Duodenal mucosa (tissue), 2 donors: Measurements from ENCODE around the gene TNFRSF25.

ENCODE experiments used
- H3K27ac ChIP-seq: one replicate; pipeline ENCODE4 v1.7.0; 2013; ENCODE audit warnings: low read depth, low read length
- H3K27me3 ChIP-seq, 2 donors: one replicate each; pipeline ENCODE4 v1.7.0; 2013; ENCODE audit warnings: low read length in 2 of 2, control low read depth in 1 of 2; ENCODE audit not compliant: insufficient read depth in 2 of 2, control insufficient read depth in 1 of 2
- H3K36me3 ChIP-seq, 2 donors: one replicate each; pipeline ENCODE4 v1.7.0; 2013; ENCODE audit warnings: low read length in 2 of 2, control low read depth in 1 of 2; ENCODE audit not compliant: insufficient read depth in 2 of 2, control insufficient read depth in 1 of 2
- H3K4me1 ChIP-seq, 2 donors: one replicate each; pipeline ENCODE4 v1.7.0; 2013; ENCODE audit warnings: low read length in 2 of 2, control low read depth in 1 of 2; ENCODE audit not compliant: insufficient read depth in 2 of 2, control insufficient read depth in 1 of 2
- H3K4me3 ChIP-seq, 2 donors: one replicate each; pipeline ENCODE4 v1.7.0; 2013; ENCODE audit warnings: low read length in 2 of 2, low read depth in 1 of 2
- H3K9ac ChIP-seq, 2 donors: one replicate each; pipeline ENCODE4 v1.7.0; 2013; ENCODE audit warnings: low read length in 2 of 2, low read depth in 1 of 2
- H3K9me3 ChIP-seq, 2 donors: one replicate each; pipeline ENCODE4 v1.7.0; 2013; ENCODE audit warnings: low read length in 2 of 2, control low read depth in 1 of 2; ENCODE audit not compliant: control insufficient read depth in 1 of 2

The TNFRSF25 gene

DNA sequence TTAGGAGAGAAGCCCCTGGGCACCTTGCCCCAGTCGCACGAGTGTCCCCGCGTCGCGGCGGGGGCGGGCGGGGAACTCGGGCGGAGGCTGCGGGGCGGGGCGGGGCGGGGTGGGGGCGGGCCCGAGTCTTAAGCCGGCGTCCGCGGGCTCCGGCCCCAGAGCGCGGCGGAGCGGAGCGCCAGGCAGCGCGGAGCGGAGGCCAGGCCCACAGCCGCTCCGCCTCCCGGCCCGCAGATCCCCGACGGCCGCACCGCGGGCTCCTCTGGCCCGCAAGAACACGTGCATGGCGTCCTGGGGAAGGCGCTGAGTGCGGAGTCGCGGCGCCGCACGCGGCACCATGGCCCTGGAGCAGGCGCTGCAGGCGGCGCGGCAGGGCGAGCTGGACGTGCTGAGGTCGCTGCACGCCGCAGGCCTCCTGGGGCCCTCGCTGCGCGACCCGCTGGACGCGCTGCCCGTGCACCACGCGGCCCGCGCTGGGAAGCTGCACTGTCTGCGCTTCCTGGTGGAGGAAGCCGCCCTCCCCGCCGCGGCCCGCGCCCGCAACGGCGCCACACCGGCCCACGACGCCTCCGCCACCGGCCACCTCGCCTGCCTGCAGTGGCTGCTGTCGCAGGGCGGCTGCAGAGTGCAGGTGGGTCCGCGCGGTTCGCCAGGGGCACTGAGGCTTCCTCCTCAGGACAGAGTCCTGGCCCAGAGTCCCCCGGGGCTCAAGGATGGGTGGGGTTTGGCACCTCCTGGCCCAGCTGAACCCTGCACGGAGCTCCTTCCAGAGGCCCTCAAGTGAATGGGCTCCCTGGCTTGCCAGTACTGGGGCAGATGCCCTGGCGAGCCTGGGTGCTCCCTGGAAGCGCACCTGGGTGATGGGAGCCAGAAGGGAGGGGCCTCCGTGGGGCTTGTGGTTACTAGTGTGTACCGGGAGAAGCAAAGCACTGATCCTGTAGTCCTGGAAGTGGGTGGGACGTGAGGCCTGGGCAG lies 41.1 kb downstream of the TNFRSF25 start, which contains the start of gene ESPN:
TSS of gene ESPN (plus strand) at position 158 of the 975 bp plus-strand sequence. CDS start at position 338, 180 bp downstream.
- H3K9me3 ChIP-seq = no peaks in the 10 kb centered on the region
- H3K27me3 ChIP-seq = peaks cover 52 to 58% of the 10 kb centered on the region in 2 donors
- H3K4me3 ChIP-seq = peak within 1 kb of the TSS in 1 of 2 donors; percentile 28
- no peak within 1 kb of the TSS for H3K9ac ChIP-seq
- H3K4me1 ChIP-seq = peaks cover 18 to 45% of the 10 kb centered on the region in 2 donors
- H3K27ac ChIP-seq = no peak within 1 kb of the TSS
- H3K36me3 ChIP-seq = no peaks in the 10 kb centered on the region

DNA sequence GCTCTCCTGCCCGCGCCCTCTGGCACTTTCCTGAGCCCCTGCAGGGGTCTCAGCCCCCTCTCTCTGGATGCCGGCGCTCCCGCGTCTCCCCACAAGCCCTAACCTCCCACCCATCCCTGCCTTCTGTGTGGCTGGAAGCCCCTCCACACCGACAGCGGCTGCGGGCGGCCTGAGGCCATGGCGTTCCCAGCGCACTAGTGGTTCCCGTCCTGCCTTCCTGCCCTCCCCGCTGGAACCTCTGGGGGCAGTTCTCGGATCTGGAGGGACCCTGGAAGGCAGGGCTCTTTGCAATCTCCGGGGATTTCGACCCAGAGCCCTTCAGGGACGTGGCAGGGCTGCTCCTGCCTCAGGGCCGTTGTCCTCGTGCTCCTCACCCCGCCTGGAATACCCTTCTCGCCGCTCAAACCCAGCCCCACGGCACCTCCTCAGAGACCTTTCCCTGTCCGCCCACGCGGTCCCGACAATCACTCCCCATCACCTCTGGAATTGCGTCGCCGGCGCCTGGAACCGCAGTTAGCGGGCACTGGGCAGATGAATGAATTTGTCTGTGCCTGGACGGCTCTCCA lies 41.9 kb downstream of the TNFRSF25 start:
- Histone ChIP-seq H3K27me3 (peaks cover 53 to 59% of the 10 kb centered on the region in 2 donors), H3K36me3 (no peaks in the 10 kb centered on the region), H3K27ac (no peak overlapping the region), H3K4me3 (peak overlapping the region in 1 of 2 donors; percentile 28), H3K9me3 (no peaks in the 10 kb centered on the region), H3K9ac (no peak overlapping the region), H3K4me1 (peaks cover 18 to 48% of the 10 kb centered on the region in 2 donors)

DNA sequence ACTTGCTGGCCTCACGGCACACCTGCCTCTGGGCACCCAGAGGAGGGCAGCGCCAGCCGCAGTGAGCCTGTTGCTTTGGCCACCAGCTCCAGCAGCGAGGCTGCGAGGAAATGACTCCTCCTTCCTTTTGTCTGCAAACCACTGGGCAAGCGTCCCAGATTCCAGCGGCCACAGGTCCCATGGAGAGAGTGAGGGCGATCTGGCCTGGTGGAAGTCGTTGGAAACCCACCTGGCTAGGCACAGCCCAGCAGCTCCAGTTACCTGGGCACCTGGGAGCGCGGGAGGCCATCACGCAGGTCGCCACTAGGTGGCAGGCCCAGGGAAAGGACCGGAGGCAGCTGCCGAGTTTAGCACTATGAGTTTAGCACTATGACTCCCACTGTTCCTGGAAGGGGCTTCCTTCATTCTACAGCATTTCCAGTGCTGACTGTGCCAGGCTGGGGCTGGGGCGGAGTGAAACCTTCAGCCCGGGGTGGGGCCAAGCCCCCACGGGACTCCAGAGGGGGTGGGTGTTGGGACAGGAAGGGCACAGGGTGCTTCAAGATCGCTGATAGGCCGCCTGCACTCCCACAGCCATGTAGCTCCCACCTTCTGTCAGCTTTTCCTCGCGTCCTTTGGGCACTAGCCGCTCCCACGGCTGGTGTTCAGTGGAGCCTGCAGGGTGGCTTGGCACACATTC lies 42.5 kb downstream of the TNFRSF25 start:
- H3K27me3 ChIP-seq = peaks cover 60 to 65% of the 10 kb centered on the region in 2 donors
- H3K4me3 ChIP-seq = peak overlapping the region in 1 of 2 donors; percentile 28
- H3K27ac ChIP-seq = no peak overlapping the region
- H3K36me3 ChIP-seq = no peaks in the 10 kb centered on the region
- H3K9me3 ChIP-seq = no peaks in the 10 kb centered on the region
- no peak overlapping the region for H3K9ac ChIP-seq
- H3K4me1 ChIP-seq = peaks cover 21 to 50% of the 10 kb centered on the region in 2 donors

DNA sequence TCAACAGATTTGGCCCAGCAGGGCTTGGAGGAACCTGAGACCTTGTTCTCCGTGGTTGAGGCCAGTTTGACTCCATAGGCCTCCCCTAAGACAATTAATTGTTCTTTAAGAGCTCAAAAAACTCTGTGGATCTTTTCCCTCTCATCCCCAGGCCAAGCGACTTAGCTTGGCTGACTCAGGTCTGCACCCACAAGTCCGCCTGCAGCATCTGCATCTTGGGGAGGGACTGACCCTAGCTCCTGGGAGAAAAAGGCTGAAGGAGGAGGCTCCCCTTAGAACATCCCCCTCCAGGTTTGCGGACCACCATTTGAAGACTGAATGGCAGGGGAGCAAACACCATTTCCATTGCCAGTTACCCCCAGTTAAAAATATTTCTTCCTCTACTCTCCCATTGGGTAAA lies 44.7 kb downstream of the TNFRSF25 start:
- Histone ChIP-seq H3K9ac (no peak overlapping the region), H3K36me3 (no peaks in the 10 kb centered on the region), H3K9me3 (no peaks in the 10 kb centered on the region), H3K27me3 (peaks cover 67 to 76% of the 10 kb centered on the region in 2 donors), H3K4me3 (no peak overlapping the region), H3K4me1 (peaks cover 24 to 41% of the 10 kb centered on the region in 2 donors), H3K27ac (no peak overlapping the region)

GRCh38 chr1:6420454-6421042 lies 45.4 kb downstream of the TNFRSF25 start:
- Histone ChIP-seq H3K36me3 (no peaks in the 10 kb centered on the region), H3K4me3 (peak overlapping the region; percentile 30 to 50), H3K4me1 (peaks cover 25 to 42% of the 10 kb centered on the region in 2 donors), H3K9ac (no peak overlapping the region), H3K27me3 (peaks cover 65 to 78% of the 10 kb centered on the region in 2 donors), H3K27ac (no peak overlapping the region), H3K9me3 (no peaks in the 10 kb centered on the region)

DNA sequence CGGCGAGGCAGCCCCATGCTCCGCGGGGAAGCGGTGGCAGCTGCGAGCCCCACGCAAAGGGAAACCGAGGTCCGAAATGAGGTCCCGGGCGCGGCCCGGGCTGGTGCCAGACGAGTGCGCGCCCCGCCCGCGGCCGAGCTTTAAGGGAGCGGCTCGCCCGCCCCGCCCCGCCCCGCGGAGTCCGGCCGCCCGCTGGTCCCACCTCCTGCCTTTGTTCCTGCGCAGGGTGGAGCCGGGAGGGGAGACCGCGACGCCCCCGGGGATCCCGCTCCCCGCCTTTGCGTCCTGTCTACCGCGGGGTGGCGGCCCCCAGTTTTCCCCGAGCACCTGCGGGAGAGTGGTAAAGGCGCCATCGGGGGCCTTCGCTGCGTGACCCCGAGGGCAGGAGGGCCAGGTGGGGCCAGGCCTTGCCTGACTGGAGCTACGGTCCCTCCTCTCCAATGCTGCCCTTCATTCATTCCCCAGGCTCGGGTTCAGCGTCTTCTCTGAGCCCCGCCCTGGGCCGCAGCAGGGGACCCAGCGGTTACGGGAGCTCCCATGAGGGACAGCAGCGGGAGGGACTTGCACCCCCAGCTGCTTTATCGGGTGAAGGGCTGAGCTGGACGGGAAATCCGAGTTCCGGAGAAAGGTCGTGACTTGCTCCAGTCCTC lies 46.0 kb downstream of the TNFRSF25 start, which contains the start of gene HES2:
TSS of gene HES2 (minus strand) at position 116 of the 650 bp plus-strand sequence. CDS start at position 17, 99 bp downstream.
- Histone ChIP-seq H3K4me3 (peak within 1 kb of the TSS; percentile 30 to 50), H3K27ac (no peak within 1 kb of the TSS), H3K4me1 (peaks cover 26 to 43% of the 10 kb centered on the region in 2 donors)

GRCh38 chr1:6419397-6419803 lies 46.6 kb downstream of the TNFRSF25 start:
- peak overlapping the region in 1 of 2 donors; percentile 3 for H3K4me3 ChIP-seq
- H3K4me1 ChIP-seq = peaks cover 32 to 47% of the 10 kb centered on the region in 2 donors
- H3K27me3 ChIP-seq = peaks cover 65 to 75% of the 10 kb centered on the region in 2 donors
- H3K9me3 ChIP-seq = no peaks in the 10 kb centered on the region
- no peak overlapping the region for H3K27ac ChIP-seq
- H3K9ac ChIP-seq = no peak overlapping the region
- H3K36me3 ChIP-seq = no peaks in the 10 kb centered on the region

More for the DNA sequence above, 46.0 kb downstream of the TNFRSF25 start, which contains the start of gene HES2:
- Histone ChIP-seq H3K36me3 (no peaks in the 10 kb centered on the region), H3K9me3 (no peaks in the 10 kb centered on the region), H3K9ac (peak within 1 kb of the TSS in 1 of 2 donors; percentile 26), H3K27me3 (peaks cover 65 to 75% of the 10 kb centered on the region in 2 donors)

DNA sequence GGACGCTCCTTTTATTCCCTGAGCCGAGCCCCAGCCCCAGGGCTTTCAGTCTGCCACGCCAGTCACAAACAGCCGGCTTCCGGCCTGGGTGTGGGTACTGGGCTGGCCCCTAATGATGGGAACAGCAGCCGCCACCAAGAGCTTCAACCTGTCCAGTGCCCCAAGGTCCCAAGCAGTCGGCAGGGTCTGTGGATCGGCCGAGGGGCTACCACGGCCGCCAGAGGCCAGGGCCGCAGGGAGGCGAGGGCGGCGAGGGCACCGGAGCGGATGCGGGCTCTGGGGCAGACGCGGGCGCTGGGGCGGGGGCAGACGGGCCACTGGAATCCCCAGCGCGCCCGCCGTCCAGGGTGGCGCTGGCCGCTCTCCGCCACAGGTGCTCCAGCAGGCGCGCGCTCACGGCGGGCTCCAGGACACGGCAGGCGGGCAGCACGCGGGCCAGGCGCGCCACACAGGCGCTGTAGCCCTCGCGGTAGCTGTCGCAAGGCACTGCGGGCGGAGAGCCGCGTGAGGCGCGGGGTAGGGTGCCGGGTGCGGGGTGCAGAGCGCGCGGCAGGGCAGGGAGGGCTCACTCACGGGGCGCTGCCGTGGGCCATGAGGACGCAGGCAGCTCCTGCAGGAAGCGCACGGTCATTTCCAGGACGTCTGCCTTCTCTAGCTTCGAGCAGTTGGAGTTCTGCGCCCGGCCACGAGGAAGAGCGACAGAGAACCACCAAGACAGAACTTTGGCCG lies 47.1 kb downstream of the TNFRSF25 start:
- Histone ChIP-seq H3K9me3 (no peaks in the 10 kb centered on the region), H3K4me1 (peaks cover 29 to 45% of the 10 kb centered on the region in 2 donors), H3K27ac (no peak overlapping the region), H3K36me3 (no peaks in the 10 kb centered on the region), H3K4me3 (peak overlapping the region in 1 of 2 donors; percentile 3), H3K27me3 (peaks cover 63 to 72% of the 10 kb centered on the region in 2 donors), H3K9ac (no peak overlapping the region)
